WTC11 (cell line): ENCODE results near the gene ITLN2. TPM values are rescaled to one million over a fixed set of nuclear protein-coding genes. Genes with fewer than 3 reads are reported as not detected.

ENCODE experiments used
- ATAC-seq: fragments of 200-7000 bp; cut with Tn5 transposase; 2 replicates; pipeline ENCODE4 v1.10.0; 2021; ENCODE audit warnings: mild to moderate bottlenecking, moderate library complexity
- CTCF ChIA-PET: fragments of 300-600 bp; sonication (Branson Sonifier 250); formaldehyde crosslinking; loops from one replicate; lab custom pipeline; 2021; ENCODE audit warnings: antibody characterized with exemption; lab: Charles Lee
- POLR2A ChIA-PET: fragments of 350-600 bp; sonication (Branson Sonifier 250); formaldehyde crosslinking; loops from one replicate; lab custom pipeline; 2021; ENCODE audit warnings: antibody characterized with exemption; lab: Charles Lee
- DNase-seq: peaks from one replicate; pipeline ENCODE4 v3.0.0; 2021; ENCODE audit warnings: low spot score
- H3K27ac Mint-ChIP-seq: 2 replicates; pipeline ENCODE4 v1.8.0; 2021; ENCODE audit warnings: mixed read lengths
- H3K27me3 Mint-ChIP-seq: 2 replicates; pipeline ENCODE4 v1.8.0; 2021; ENCODE audit warnings: low read depth, mild to moderate bottlenecking, moderate library complexity, mixed read lengths
- H3K36me3 Mint-ChIP-seq: 2 replicates; pipeline ENCODE4 v1.8.0; 2021; ENCODE audit warnings: mixed read lengths
- H3K4me1 Mint-ChIP-seq: 2 replicates; pipeline ENCODE4 v1.8.0; 2022; ENCODE audit warnings: mixed read lengths
- H3K4me3 Mint-ChIP-seq: 2 replicates; pipeline ENCODE4 v1.8.0; 2021; ENCODE audit warnings: mild to moderate bottlenecking, moderate library complexity, mixed read lengths
- H3K9me3 Mint-ChIP-seq: 2 replicates; pipeline ENCODE4 v1.8.0; 2021; ENCODE audit warnings: mixed read lengths
- CBFB ChIP-seq: sonication (generic); formaldehyde crosslinking; IDR thresholded peaks from 2 replicates; pipeline ENCODE4 v1.8.1; 2022; ENCODE audit warnings: mild to moderate bottlenecking, low read depth, missing genetic modification reagents
- FOXK1 ChIP-seq: sonication (generic); formaldehyde crosslinking; IDR thresholded peaks from 2 replicates; pipeline ENCODE4 v1.8.0; 2022; ENCODE audit warnings: mild to moderate bottlenecking, moderate library complexity, missing genetic modification reagents
- HMGA2 ChIP-seq: fragments of 250-450 bp; sonication (Bioruptor Pico); IDR thresholded peaks from 2 replicates; pipeline ENCODE4 v1.4.0; 2021; ENCODE audit warnings: mild to moderate bottlenecking, moderate library complexity
- JUN ChIP-seq: sonication (generic); formaldehyde crosslinking; IDR thresholded peaks from 2 replicates; pipeline ENCODE4 v1.8.0; 2023; ENCODE audit warnings: mild to moderate bottlenecking, missing genetic modification reagents
- NFATC4 ChIP-seq: fragments of 250-450 bp; sonication (Bioruptor Pico); IDR thresholded peaks from 2 replicates; pipeline ENCODE4 v1.9.0; 2021; ENCODE audit warnings: mild to moderate bottlenecking
- NFE2L1 ChIP-seq: sonication (generic); formaldehyde crosslinking; IDR thresholded peaks from 2 replicates; pipeline ENCODE4 v1.8.1; 2023; ENCODE audit warnings: missing genetic modification reagents
- NFYB ChIP-seq: sonication (generic); formaldehyde crosslinking; conservative IDR thresholded peaks from 2 replicates; pipeline ENCODE4 v1.8.0; 2022; ENCODE audit warnings: low read depth, missing genetic modification reagents
- PRRX2 ChIP-seq: fragments of 250-450 bp; sonication (Bioruptor Pico); IDR thresholded peaks from 2 replicates; pipeline ENCODE4 v1.8.0; 2021; ENCODE audit warnings: mild to moderate bottlenecking
- RORB ChIP-seq: fragments of 250-450 bp; sonication (Bioruptor Pico); IDR thresholded peaks from 2 replicates; pipeline ENCODE4 v1.9.0; 2021; ENCODE audit warnings: mild to moderate bottlenecking
- SOX15 ChIP-seq: fragments of 250-450 bp; sonication (Bioruptor Pico); IDR thresholded peaks from 2 replicates; pipeline ENCODE4 v1.9.0; 2021; ENCODE audit warnings: mild to moderate bottlenecking
- TEAD4 ChIP-seq: sonication (generic); formaldehyde crosslinking; IDR thresholded peaks from 2 replicates; pipeline ENCODE4 v1.8.0; 2022; ENCODE audit warnings: mild to moderate bottlenecking, missing genetic modification reagents
- ZNF423 ChIP-seq: fragments of 250-450 bp; sonication (Bioruptor Pico); IDR thresholded peaks from 2 replicates; pipeline ENCODE4 v2.1.2; 2022; ENCODE audit warnings: mild to moderate bottlenecking, moderate library complexity
- total RNA-seq: library from RNA; stranded (reverse); gene quantifications from 3 replicates; pipeline ENCODE4 v1.2.3, GENCODE V29; 2021
- TF ChIP-seq, protein P1 (sequence below): sonication (generic); formaldehyde crosslinking; IDR thresholded peaks from 2 replicates; pipeline ENCODE4 v1.8.1; 2023; ENCODE audit warnings: mild to moderate bottlenecking, missing genetic modification reagents, moderate library complexity
- TF ChIP-seq, protein P2 (sequence below): sonication (generic); formaldehyde crosslinking; IDR thresholded peaks from 2 replicates; pipeline ENCODE4 v1.8.0; 2023; ENCODE audit warnings: missing genetic modification reagents, mild to moderate bottlenecking, borderline replicate concordance
- TF ChIP-seq, protein P3 (sequence below): sonication (generic); formaldehyde crosslinking; IDR thresholded peaks from 2 replicates; pipeline ENCODE4 v1.8.1; 2022; ENCODE audit warnings: low read depth, missing genetic modification reagents, borderline replicate concordance
- TF ChIP-seq, protein P4 (sequence below): fragments of 250-450 bp; sonication (Bioruptor Pico); IDR thresholded peaks from 2 replicates; pipeline ENCODE4 v2.1.2; 2022; ENCODE audit warnings: mild to moderate bottlenecking, moderate library complexity

The ITLN2 gene
- total RNA-seq, 1 experiment from 2014 or later, result 5.9 TPM

DNA sequence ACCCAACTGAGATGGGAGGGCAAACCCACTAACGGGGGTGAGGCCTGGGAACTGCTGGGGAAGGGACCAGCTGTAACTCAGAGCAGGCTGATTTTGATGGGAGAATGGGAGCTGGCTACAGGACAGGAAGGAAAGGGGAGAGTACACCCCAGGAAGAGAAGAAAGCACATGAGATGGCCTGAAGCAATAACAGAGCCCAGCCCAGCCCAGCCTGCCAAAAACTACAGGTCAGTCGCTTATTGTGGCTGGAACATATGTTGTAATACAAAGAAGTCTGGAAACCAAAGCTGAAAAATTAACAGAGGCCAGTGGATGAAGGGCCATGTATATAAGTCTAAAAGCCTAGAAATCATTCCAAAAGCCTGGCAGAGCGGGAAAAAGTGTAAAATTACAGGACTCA is 1.6 kb downstream of the ITLN2 start:
- ATAC-seq (no peak), DNase-seq (no peak)
- Mint-ChIP-seq H3K9me3 (peaks cover 12% of the 10 kb centered on the region), H3K4me3 (no peak overlapping the region), H3K27ac (no peak overlapping the region), H3K27me3 (no peaks in the 10 kb centered on the region), H3K4me1 (peaks cover 37% of the 10 kb centered on the region), H3K36me3 (peaks cover 14% of the 10 kb centered on the region)
- ChIA-PET POLR2A (interaction anchor here (1.1 kb wide), 1 partner anchor 68 kb away, joined by 3 read pairs; no protein-coding TSS in a partner anchor), CTCF (interaction anchor here (1.2 to 5.3 kb wide), 7 partner anchors 36 to 226 kb away, joined by 6 to 141 read pairs (median 23); partner anchors contain the start of gene F11R)
- TF ChIP-seq, protein P1, sequence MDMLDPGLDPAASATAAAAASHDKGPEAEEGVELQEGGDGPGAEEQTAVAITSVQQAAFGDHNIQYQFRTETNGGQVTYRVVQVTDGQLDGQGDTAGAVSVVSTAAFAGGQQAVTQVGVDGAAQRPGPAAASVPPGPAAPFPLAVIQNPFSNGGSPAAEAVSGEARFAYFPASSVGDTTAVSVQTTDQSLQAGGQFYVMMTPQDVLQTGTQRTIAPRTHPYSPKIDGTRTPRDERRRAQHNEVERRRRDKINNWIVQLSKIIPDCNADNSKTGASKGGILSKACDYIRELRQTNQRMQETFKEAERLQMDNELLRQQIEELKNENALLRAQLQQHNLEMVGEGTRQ (CRISPR knock-in tag), result no peak
- no peak for TF ChIP-seq NFE2L1 (CRISPR knock-in tag)

DNA sequence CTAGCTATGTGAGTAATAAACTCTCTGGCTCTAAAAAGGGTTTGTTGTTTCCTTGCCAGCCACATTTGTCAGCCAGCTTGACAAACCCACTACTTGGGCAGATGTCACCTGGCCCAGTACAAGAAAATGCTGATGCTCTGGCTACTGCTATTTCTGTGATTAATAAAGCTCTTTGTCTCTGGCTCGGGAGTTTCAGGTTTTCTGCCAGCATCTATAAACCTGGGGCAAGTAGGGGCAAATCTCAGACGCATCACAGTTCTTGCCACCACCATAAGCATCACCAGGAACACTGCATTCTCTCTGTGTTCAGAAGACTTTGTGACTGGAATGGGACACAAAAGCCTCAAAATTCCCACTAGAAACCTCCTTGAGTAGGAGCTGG is 2.5 kb downstream of the ITLN2 start:
- TF ChIP-seq SOX15 (CRISPR knock-in tag) (no peak), JUN (CRISPR knock-in tag) (no peak), ZNF423 (no peak), RORB (CRISPR knock-in tag) (no peak), NFYB (CRISPR knock-in tag) (no peak), HMGA2 (CRISPR knock-in tag) (no peak), TEAD4 (no peak), PRRX2 (CRISPR knock-in tag) (no peak), FOXK1 (no peak), CBFB (CRISPR knock-in tag) (no peak), NFATC4 (CRISPR knock-in tag) (no peak)
- TF ChIP-seq, protein P2, sequence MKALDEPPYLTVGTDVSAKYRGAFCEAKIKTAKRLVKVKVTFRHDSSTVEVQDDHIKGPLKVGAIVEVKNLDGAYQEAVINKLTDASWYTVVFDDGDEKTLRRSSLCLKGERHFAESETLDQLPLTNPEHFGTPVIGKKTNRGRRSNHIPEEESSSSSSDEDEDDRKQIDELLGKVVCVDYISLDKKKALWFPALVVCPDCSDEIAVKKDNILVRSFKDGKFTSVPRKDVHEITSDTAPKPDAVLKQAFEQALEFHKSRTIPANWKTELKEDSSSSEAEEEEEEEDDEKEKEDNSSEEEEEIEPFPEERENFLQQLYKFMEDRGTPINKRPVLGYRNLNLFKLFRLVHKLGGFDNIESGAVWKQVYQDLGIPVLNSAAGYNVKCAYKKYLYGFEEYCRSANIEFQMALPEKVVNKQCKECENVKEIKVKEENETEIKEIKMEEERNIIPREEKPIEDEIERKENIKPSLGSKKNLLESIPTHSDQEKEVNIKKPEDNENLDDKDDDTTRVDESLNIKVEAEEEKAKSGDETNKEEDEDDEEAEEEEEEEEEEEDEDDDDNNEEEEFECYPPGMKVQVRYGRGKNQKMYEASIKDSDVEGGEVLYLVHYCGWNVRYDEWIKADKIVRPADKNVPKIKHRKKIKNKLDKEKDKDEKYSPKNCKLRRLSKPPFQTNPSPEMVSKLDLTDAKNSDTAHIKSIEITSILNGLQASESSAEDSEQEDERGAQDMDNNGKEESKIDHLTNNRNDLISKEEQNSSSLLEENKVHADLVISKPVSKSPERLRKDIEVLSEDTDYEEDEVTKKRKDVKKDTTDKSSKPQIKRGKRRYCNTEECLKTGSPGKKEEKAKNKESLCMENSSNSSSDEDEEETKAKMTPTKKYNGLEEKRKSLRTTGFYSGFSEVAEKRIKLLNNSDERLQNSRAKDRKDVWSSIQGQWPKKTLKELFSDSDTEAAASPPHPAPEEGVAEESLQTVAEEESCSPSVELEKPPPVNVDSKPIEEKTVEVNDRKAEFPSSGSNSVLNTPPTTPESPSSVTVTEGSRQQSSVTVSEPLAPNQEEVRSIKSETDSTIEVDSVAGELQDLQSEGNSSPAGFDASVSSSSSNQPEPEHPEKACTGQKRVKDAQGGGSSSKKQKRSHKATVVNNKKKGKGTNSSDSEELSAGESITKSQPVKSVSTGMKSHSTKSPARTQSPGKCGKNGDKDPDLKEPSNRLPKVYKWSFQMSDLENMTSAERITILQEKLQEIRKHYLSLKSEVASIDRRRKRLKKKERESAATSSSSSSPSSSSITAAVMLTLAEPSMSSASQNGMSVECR (CRISPR knock-in tag), result no peak
- TF ChIP-seq, protein P3, sequence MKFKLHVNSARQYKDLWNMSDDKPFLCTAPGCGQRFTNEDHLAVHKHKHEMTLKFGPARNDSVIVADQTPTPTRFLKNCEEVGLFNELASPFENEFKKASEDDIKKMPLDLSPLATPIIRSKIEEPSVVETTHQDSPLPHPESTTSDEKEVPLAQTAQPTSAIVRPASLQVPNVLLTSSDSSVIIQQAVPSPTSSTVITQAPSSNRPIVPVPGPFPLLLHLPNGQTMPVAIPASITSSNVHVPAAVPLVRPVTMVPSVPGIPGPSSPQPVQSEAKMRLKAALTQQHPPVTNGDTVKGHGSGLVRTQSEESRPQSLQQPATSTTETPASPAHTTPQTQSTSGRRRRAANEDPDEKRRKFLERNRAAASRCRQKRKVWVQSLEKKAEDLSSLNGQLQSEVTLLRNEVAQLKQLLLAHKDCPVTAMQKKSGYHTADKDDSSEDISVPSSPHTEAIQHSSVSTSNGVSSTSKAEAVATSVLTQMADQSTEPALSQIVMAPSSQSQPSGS, result no peak
- TF ChIP-seq, protein P4, sequence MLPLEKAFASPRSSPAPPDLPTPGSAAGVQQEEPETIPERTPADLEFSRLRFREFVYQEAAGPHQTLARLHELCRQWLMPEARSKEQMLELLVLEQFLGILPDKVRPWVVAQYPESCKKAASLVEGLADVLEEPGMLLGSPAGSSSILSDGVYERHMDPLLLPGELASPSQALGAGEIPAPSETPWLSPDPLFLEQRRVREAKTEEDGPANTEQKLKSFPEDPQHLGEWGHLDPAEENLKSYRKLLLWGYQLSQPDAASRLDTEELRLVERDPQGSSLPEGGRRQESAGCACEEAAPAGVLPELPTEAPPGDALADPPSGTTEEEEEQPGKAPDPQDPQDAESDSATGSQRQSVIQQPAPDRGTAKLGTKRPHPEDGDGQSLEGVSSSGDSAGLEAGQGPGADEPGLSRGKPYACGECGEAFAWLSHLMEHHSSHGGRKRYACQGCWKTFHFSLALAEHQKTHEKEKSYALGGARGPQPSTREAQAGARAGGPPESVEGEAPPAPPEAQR (CRISPR knock-in tag), result no peak
- Mint-ChIP-seq H3K27ac (no peak overlapping the region), H3K27me3 (no peaks in the 10 kb centered on the region), H3K9me3 (peaks cover 12% of the 10 kb centered on the region), H3K4me1 (peaks cover 42% of the 10 kb centered on the region), H3K36me3 (peaks cover 14% of the 10 kb centered on the region), H3K4me3 (no peak overlapping the region)
- CTCF ChIA-PET, result interaction anchor here (0.6 to 5.3 kb wide), 49 partner anchors 8 to 280 kb away, joined by 3 to 141 read pairs (median 4); partner anchors contain the start of genes CD244, DEDD, F11R and ITLN1
- POLR2A ChIA-PET, result no interaction called here
- no peak for ATAC-seq
- no peak for DNase-seq
